Endothelial cell of umbilical vein (primary cell): ENCODE measurements around the gene FA2H.

Experiments used
- CTCF ChIP-seq, 2 donors: IDR thresholded peaks; 1 replicate in 1 of 2; 2 replicates in 1 of 2; pipeline ENCODE4 v1.5.1; 2011; ENCODE audit warnings: low read length in 2 of 2, mild to moderate bottlenecking in 2 of 2, moderate library complexity in 2 of 2, control low read depth in 1 of 2, inconsistent platforms in 1 of 2, low read depth in 1 of 2; ENCODE audit not compliant: insufficient read depth in 1 of 2; ENCODE audit errors: extremely low read depth in 1 of 2
- EZH2 ChIP-seq: IDR thresholded peaks from 2 replicates; pipeline ENCODE4 v1.6.1; 2012; ENCODE audit warnings: borderline replicate concordance, low read depth, mild to moderate bottlenecking, moderate library complexity, low read length, inconsistent platforms; ENCODE audit not compliant: severe bottlenecking
- GATA2 ChIP-seq: IDR thresholded peaks from 2 replicates; pipeline ENCODE4 v1.7.0; 2011; ENCODE audit warnings: low read depth, mild to moderate bottlenecking, moderate library complexity, mixed read lengths, low read length; ENCODE audit not compliant: insufficient read length, insufficient read depth
- JUN ChIP-seq: IDR thresholded peaks from 2 replicates; pipeline ENCODE4 v1.6.1; 2011; ENCODE audit warnings: borderline replicate concordance, low read depth; ENCODE audit not compliant: insufficient read length, insufficient read depth
- MYC ChIP-seq: IDR thresholded peaks from one replicate; pipeline ENCODE4 v1.6.1; 2011; ENCODE audit warnings: mild to moderate bottlenecking, low read depth, low read length
- POLR2A ChIP-seq: IDR thresholded peaks from 2 replicates; pipeline ENCODE4 v1.6.1; 2012; ENCODE audit warnings: low read depth, mild to moderate bottlenecking, control low read depth, low read length
- POLR2AphosphoS5 ChIP-seq: IDR thresholded peaks from 2 replicates; pipeline ENCODE4 v1.6.1; 2012; ENCODE audit warnings: low read depth, mild to moderate bottlenecking, control low read depth, low read length, moderate library complexity; ENCODE audit not compliant: insufficient read depth
- TF ChIP-seq, protein P1 (sequence below): IDR thresholded peaks from 2 replicates; pipeline ENCODE4 v1.6.1; 2011; ENCODE audit not compliant: insufficient read depth, insufficient read length

DNA sequence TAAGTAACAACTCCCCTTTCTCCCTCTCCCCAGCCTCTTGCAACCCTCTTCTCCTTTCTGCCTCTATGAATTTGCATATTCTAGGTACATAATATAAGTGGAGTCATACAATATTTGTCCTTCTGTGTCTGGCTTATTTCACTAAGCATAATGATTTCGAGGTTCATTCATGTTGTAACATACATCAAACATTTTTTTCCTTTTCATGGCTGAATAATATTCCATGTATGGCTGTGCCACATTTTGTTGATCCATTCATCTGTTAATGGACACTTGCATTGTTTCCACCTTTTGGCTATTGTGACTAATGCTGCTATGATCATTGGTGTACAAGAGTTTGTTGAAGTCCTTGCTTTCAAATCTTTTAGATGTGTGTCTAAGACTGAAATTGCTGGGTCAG is 17.6 kb upstream of the FA2H start:
- no peak for TF ChIP-seq POLR2A
- no peak for TF ChIP-seq CTCF (IDR thresholded peaks at IDR 0.05; ENCODE audit: extremely low read depth in 1 of 2, insufficient read depth in 1 of 2, low read depth in 1 of 2, low read length in 2 of 2)
- no peak for TF ChIP-seq POLR2AphosphoS5
- TF ChIP-seq, protein P1, sequence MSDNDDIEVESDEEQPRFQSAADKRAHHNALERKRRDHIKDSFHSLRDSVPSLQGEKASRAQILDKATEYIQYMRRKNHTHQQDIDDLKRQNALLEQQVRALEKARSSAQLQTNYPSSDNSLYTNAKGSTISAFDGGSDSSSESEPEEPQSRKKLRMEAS: no peak
- no peak for TF ChIP-seq GATA2
- no peak for TF ChIP-seq JUN
- no peak for TF ChIP-seq MYC
- TF ChIP-seq EZH2: no peak
